WERI-Rb-1 (cell line): ENCODE measurements around the gene EID2.

Source experiments
- DNase-seq: peaks from one replicate; pipeline ENCODE4 v3.0.0-alpha.2; 2020
- H3K27ac ChIP-seq: fragments of 250-450 bp; sonication (Bioruptor Pico); 2 replicates; pipeline ENCODE4 v1.5.1; 2020; ENCODE audit warnings: mild to moderate bottlenecking, moderate library complexity
- H3K27me3 ChIP-seq: fragments of 250-450 bp; sonication (Bioruptor Pico); 2 replicates; pipeline ENCODE4 v1.5.1; 2021; ENCODE audit warnings: mild to moderate bottlenecking, low read depth, moderate library complexity; ENCODE audit not compliant: insufficient read depth, severe bottlenecking
- H3K36me3 ChIP-seq: fragments of 250-450 bp; sonication (Bioruptor Pico); 2 replicates; pipeline ENCODE4 v1.5.1; 2020; ENCODE audit warnings: mild to moderate bottlenecking, moderate library complexity
- H3K4me3 ChIP-seq: 2 replicates; pipeline ENCODE4 v1.5.1; 2011; ENCODE audit warnings: low read depth, mild to moderate bottlenecking, control low read depth, low read length
- H3K9me3 ChIP-seq: fragments of 250-450 bp; sonication (Bioruptor Pico); 2 replicates; pipeline ENCODE4 v1.5.1; 2021; ENCODE audit warnings: mild to moderate bottlenecking, moderate library complexity; ENCODE audit not compliant: severe bottlenecking
- TF ChIP-seq, protein P1 (sequence below): IDR thresholded peaks from 2 replicates; pipeline ENCODE4 v1.5.1; 2011; ENCODE audit warnings: low read depth, mild to moderate bottlenecking, control low read depth, inconsistent platforms, low read length

EID2 gene

DNA sequence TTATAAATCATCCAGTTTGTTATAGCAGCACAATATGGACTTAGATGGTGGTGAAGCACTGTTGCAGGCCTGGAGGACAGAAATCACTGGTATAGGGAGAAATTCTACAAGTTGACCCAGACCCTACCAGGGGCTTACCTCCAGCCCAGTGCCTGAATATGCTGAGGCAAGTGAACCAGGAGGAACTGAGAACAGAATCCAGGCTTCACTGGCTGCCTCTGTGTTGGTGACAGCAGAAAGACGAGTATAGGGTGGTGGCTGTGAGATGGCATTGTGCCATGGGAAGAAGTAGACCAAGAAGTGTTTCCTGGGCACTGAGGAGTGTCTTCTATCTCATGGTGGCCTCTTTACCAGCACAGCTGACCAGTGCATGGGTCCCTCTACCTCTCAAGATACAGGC is 15.9 kb upstream of the EID2 start:
- H3K36me3 ChIP-seq = no peaks in the 10 kb centered on the region
- TF ChIP-seq, protein P1, sequence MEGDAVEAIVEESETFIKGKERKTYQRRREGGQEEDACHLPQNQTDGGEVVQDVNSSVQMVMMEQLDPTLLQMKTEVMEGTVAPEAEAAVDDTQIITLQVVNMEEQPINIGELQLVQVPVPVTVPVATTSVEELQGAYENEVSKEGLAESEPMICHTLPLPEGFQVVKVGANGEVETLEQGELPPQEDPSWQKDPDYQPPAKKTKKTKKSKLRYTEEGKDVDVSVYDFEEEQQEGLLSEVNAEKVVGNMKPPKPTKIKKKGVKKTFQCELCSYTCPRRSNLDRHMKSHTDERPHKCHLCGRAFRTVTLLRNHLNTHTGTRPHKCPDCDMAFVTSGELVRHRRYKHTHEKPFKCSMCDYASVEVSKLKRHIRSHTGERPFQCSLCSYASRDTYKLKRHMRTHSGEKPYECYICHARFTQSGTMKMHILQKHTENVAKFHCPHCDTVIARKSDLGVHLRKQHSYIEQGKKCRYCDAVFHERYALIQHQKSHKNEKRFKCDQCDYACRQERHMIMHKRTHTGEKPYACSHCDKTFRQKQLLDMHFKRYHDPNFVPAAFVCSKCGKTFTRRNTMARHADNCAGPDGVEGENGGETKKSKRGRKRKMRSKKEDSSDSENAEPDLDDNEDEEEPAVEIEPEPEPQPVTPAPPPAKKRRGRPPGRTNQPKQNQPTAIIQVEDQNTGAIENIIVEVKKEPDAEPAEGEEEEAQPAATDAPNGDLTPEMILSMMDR = no peak
- H3K4me3 ChIP-seq = no peak overlapping the region
- no peak for DNase-seq
- H3K9me3 ChIP-seq = no peaks in the 10 kb centered on the region
- H3K27ac ChIP-seq = no peak overlapping the region
- peaks cover 63% of the 10 kb centered on the region for H3K27me3 ChIP-seq

DNA sequence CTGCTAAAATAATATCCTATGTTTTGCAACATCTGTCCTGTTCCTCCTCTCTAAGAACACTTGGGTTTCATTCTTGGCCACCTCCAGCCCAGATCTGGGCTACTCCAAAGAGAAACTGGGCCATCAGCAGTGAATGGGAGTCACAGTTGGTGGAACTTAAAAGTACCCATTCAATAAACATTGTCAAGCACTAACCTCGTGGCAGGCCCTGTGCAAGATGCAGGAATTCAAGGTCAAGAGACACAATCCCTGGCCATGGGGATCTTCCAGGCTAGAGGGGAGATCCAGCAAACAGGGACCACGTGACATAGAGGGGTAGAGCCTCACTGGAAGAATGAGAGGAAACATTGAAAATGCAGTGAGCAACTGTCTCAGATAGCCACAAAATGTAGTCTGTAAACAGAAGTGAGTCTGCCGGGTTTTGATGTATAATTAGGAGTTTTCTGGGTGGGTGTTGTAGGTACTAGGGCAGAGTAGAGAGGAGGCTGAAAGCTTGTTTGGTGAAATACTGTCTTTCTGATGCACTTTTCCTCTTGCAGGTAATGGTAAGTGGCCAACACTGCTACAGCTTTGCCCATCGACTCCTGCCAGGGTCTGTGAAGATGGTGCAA is 14.8 kb upstream of the EID2 start:
- Histone ChIP-seq H3K4me3 (no peak overlapping the region), H3K9me3 (no peaks in the 10 kb centered on the region), H3K27ac (no peak overlapping the region), H3K27me3 (peaks cover 63% of the 10 kb centered on the region), H3K36me3 (no peaks in the 10 kb centered on the region)
- TF ChIP-seq, protein P1 = no peak
- DNase-seq = no peak

DNA sequence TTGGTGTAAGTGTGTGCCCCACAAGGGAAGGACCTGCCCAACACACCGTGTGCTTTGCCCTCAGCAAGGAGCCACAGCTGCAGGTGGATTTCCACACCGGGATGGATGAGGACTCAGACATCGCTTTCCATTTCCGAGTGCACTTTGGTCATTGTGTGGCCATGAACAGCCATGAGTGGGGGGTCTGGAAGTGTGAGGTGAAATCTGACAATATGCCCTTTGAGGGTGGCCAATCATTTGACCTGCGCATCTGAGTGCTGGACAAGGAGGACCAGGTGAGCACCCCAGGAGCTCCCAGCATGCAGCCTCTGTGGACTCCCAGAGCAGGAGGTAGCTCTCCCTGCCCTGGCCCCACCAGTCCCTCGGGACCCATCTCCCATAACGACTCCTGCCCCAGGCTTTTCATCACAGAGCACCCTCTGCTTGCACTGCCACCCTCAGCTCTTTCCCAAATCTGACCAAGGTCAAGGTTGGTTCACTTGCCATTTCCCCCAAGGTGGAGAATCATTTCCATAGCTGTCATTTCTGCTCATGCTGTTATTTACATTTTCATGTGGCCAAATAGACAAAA is 13.2 kb upstream of the EID2 start:
- no peak overlapping the region for H3K4me3 ChIP-seq
- no peaks in the 10 kb centered on the region for H3K36me3 ChIP-seq
- peaks cover 52% of the 10 kb centered on the region for H3K27me3 ChIP-seq
- DNase-seq = no peak
- no peaks in the 10 kb centered on the region for H3K9me3 ChIP-seq
- TF ChIP-seq, protein P1 = no peak
- H3K27ac ChIP-seq = no peak overlapping the region

DNA sequence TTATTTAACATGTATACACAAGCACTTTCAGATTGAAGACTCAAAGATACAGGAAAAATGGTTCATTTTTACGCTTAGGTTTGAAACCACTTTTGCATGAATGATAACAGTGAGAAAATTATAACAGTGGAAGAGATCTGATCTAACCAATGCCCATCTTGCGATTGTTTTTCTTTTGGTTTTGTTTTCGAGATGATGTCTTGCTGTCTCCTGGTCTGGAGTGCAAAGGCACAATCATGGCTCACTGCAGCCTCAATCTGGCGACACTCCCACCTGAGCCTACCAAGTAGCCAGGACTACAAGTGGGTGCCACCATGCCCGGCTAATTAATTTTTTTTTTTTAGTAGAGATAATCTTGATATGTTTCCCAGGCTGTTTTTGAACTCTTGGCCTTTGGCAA is 10.2 kb upstream of the EID2 start:
- TF ChIP-seq, protein P1 = no peak
- DNase-seq = no peak
- Histone ChIP-seq H3K27me3 (peaks cover 29% of the 10 kb centered on the region), H3K9me3 (no peaks in the 10 kb centered on the region), H3K4me3 (no peak overlapping the region), H3K36me3 (no peaks in the 10 kb centered on the region), H3K27ac (no peak overlapping the region)

- H3K4me3 ChIP-seq = no peak overlapping the region
- TF ChIP-seq, protein P1 = no peak
These were observed 6.6 kb upstream of the EID2 start for GRCh38 chr19:39546599-39546998.

GRCh38 chr19:39544911-39545310 is 5.0 kb upstream of the EID2 start:
- no peak overlapping the region for H3K4me3 ChIP-seq
- TF ChIP-seq, protein P1 = no peak
- H3K27ac ChIP-seq = no peak overlapping the region
- H3K27me3 ChIP-seq = no peaks in the 10 kb centered on the region
- H3K36me3 ChIP-seq = no peaks in the 10 kb centered on the region
- no peaks in the 10 kb centered on the region for H3K9me3 ChIP-seq
- no peak for DNase-seq

More at GRCh38 chr19:39546599-39546998, 6.6 kb upstream of the EID2 start:
- no peak for DNase-seq
- Histone ChIP-seq H3K27ac (no peak overlapping the region), H3K36me3 (no peaks in the 10 kb centered on the region), H3K27me3 (no peaks in the 10 kb centered on the region), H3K9me3 (no peaks in the 10 kb centered on the region)
